GM06990 (cell line): Measurements from ENCODE around the gene ZDHHC14.

Source experiments
- DNase-seq: peaks from one replicate; pipeline ENCODE4 v3.0.0-alpha.2; 2011; ENCODE audit not compliant: insufficient read length; ENCODE audit errors: extremely low read depth
- H3K27me3 ChIP-seq: replicated peaks from 2 replicates; pipeline ENCODE4 v1.6.0; 2011; ENCODE audit warnings: low read length; ENCODE audit not compliant: control insufficient read depth, insufficient read depth
- H3K36me3 ChIP-seq: 2 replicates; pipeline ENCODE4 v1.5.1; 2011; ENCODE audit warnings: low read length; ENCODE audit not compliant: control insufficient read depth, insufficient read depth
- H3K4me3 ChIP-seq: replicated peaks from 2 replicates; pipeline ENCODE4 v1.5.1; 2011; ENCODE audit warnings: low read depth, mild to moderate bottlenecking, control low read depth, low read length
- CTCF ChIP-seq: IDR thresholded peaks from 2 replicates; pipeline ENCODE4 v1.5.1; 2011; ENCODE audit warnings: low read length, control low read depth, mild to moderate bottlenecking, inconsistent platforms; ENCODE audit not compliant: insufficient read depth, poor library complexity, severe bottlenecking

Gene ZDHHC14

GRCh38 chr6:157647261-157647915 is 266.4 kb downstream of the ZDHHC14 start:
- no peak for TF ChIP-seq CTCF
- Histone ChIP-seq H3K27me3 (no peaks in the 10 kb centered on the region), H3K4me3 (no peak overlapping the region), H3K36me3 (no peaks in the 10 kb centered on the region)
- DNase-seq: peak; percentile 17

GRCh38 chr6:157648561-157648960 is 267.6 kb downstream of the ZDHHC14 start:
- DNase-seq: no peak

GRCh38 chr6:157649311-157650260 is 268.6 kb downstream of the ZDHHC14 start:
- H3K27me3 ChIP-seq: no peaks in the 10 kb centered on the region
- H3K4me3 ChIP-seq: no peak overlapping the region
- H3K36me3 ChIP-seq: no peaks in the 10 kb centered on the region
- DNase-seq: no peak
- no peak for TF ChIP-seq CTCF

More at GRCh38 chr6:157648561-157648960, 267.6 kb downstream of the ZDHHC14 start:
- TF ChIP-seq CTCF: no peak
- H3K4me3 ChIP-seq: no peak overlapping the region
- no peaks in the 10 kb centered on the region for H3K27me3 ChIP-seq
- no peaks in the 10 kb centered on the region for H3K36me3 ChIP-seq

- H3K4me3 ChIP-seq: no peak overlapping the region
- no peak for TF ChIP-seq CTCF
- no peak for DNase-seq
Observed at GRCh38 chr6:157650261-157650640, 269.3 kb downstream of the ZDHHC14 start.

GRCh38 chr6:157650801-157651200 is 269.8 kb downstream of the ZDHHC14 start:
- Histone ChIP-seq H3K4me3 (no peak overlapping the region), H3K36me3 (no peaks in the 10 kb centered on the region), H3K27me3 (no peaks in the 10 kb centered on the region)
- no peak for TF ChIP-seq CTCF
- DNase-seq: no peak

More at GRCh38 chr6:157650261-157650640, 269.3 kb downstream of the ZDHHC14 start:
- Histone ChIP-seq H3K36me3 (no peaks in the 10 kb centered on the region), H3K27me3 (no peaks in the 10 kb centered on the region)
